Chondrocyte (in vitro differentiated cells): ENCODE measurements around the gene SOAT2. TPM values are rescaled to one million over a fixed set of nuclear protein-coding genes. Genes with fewer than 3 reads are reported as not detected.

ENCODE experiments used
- DNase-seq: peaks from one replicate; pipeline ENCODE4 v3.0.0; 2021; ENCODE audit warnings: mixed read lengths, low spot score
- H3K27ac Mint-ChIP-seq: one replicate; pipeline ENCODE4 v1.8.0; 2021; ENCODE audit warnings: mild to moderate bottlenecking, moderate library complexity, mixed read lengths; ENCODE audit not compliant: unreplicated experiment
- H3K27me3 Mint-ChIP-seq: 2 replicates; pipeline ENCODE4 v1.8.0; 2021; ENCODE audit warnings: low read depth, mixed read lengths
- H3K36me3 Mint-ChIP-seq: 2 replicates; pipeline ENCODE4 v1.8.0; 2021; ENCODE audit warnings: low read depth, mixed read lengths
- H3K4me1 Mint-ChIP-seq: 2 replicates; pipeline ENCODE4 v1.8.0; 2021; ENCODE audit warnings: low read depth, mild to moderate bottlenecking, mixed read lengths
- H3K4me3 Mint-ChIP-seq: one replicate; pipeline ENCODE4 v1.8.0; 2021; ENCODE audit warnings: mild to moderate bottlenecking, moderate library complexity, mixed read lengths; ENCODE audit not compliant: unreplicated experiment
- H3K9me3 Mint-ChIP-seq: 2 replicates; pipeline ENCODE4 v1.8.0; 2021; ENCODE audit warnings: low read depth, mixed read lengths
- CTCF ChIP-seq: fragments of 200-600 bp; sonication (generic); IDR thresholded peaks from 2 replicates; pipeline ENCODE4 v1.5.0; 2021; ENCODE audit warnings: antibody characterized with exemption, mild to moderate bottlenecking, moderate library complexity
- total RNA-seq: library from RNA; stranded (reverse); gene quantifications from 3 replicates; pipeline ENCODE4 v1.2.1, GENCODE V29; 2021

SOAT2 gene
- total RNA-seq, 1 donor from 2014 or later, result not detected

- H3K27ac Mint-ChIP-seq, result no peak overlapping the region
- H3K4me3 Mint-ChIP-seq, result no peak overlapping the region
- H3K4me1 Mint-ChIP-seq, result no peaks in the 10 kb centered on the region
- no peaks in the 10 kb centered on the region for H3K9me3 Mint-ChIP-seq
- H3K36me3 Mint-ChIP-seq, result no peaks in the 10 kb centered on the region
- no peaks in the 10 kb centered on the region for H3K27me3 Mint-ChIP-seq
- no peak for TF ChIP-seq CTCF
- no peak for DNase-seq
Observed at GRCh38 chr12:53086361-53086760, 16.9 kb upstream of the SOAT2 start.

GRCh38 chr12:53090105-53090504 lies 13.2 kb upstream of the SOAT2 start:
- Mint-ChIP-seq H3K4me1 (no peaks in the 10 kb centered on the region), H3K9me3 (no peaks in the 10 kb centered on the region)

GRCh38 chr12:53090554-53090953 lies 12.7 kb upstream of the SOAT2 start:
- no peak for DNase-seq
- TF ChIP-seq CTCF, result no peak
- no peaks in the 10 kb centered on the region for H3K27me3 Mint-ChIP-seq
- no peaks in the 10 kb centered on the region for H3K36me3 Mint-ChIP-seq
- H3K4me3 Mint-ChIP-seq, result no peak overlapping the region
- H3K4me1 Mint-ChIP-seq, result no peaks in the 10 kb centered on the region
- H3K9me3 Mint-ChIP-seq, result no peaks in the 10 kb centered on the region
- H3K27ac Mint-ChIP-seq, result no peak overlapping the region

More at GRCh38 chr12:53090105-53090504, 13.2 kb upstream of the SOAT2 start:
- Mint-ChIP-seq H3K27ac (no peak overlapping the region), H3K4me3 (no peak overlapping the region), H3K27me3 (no peaks in the 10 kb centered on the region), H3K36me3 (no peaks in the 10 kb centered on the region)
- no peak for TF ChIP-seq CTCF
- DNase-seq, result no peak

GRCh38 chr12:53091756-53092155 lies 11.5 kb upstream of the SOAT2 start:
- Mint-ChIP-seq H3K9me3 (no peaks in the 10 kb centered on the region), H3K27me3 (no peaks in the 10 kb centered on the region), H3K27ac (no peak overlapping the region), H3K36me3 (no peaks in the 10 kb centered on the region), H3K4me1 (peaks cover 1% of the 10 kb centered on the region), H3K4me3 (no peak overlapping the region)
- DNase-seq, result no peak
- no peak for TF ChIP-seq CTCF

- DNase-seq, result no peak
- H3K36me3 Mint-ChIP-seq, result no peaks in the 10 kb centered on the region
- H3K27me3 Mint-ChIP-seq, result no peaks in the 10 kb centered on the region
- TF ChIP-seq CTCF, result no peak
- peaks cover 17% of the 10 kb centered on the region for H3K4me1 Mint-ChIP-seq
- no peak overlapping the region for H3K27ac Mint-ChIP-seq
- H3K4me3 Mint-ChIP-seq, result no peak overlapping the region
- H3K9me3 Mint-ChIP-seq, result no peaks in the 10 kb centered on the region
Observed at GRCh38 chr12:53093777-53094393, 9.4 kb upstream of the SOAT2 start.
